PFSK-1 (cell line): Measurements from ENCODE around the gene CSAG1. TPM values are rescaled to one million over a fixed set of nuclear protein-coding genes. Genes with fewer than 3 reads are reported as not detected.
"Not testable (repeated sequence)": the region's sequence is repeated elsewhere in the genome, so short reads cannot be mapped to it uniquely, and the experiment has no call there.

Experiments used
- FOXP2 ChIP-seq: optimal IDR thresholded peaks from 2 replicates; pipeline ENCODE3; 2011; ENCODE audit warnings: borderline replicate concordance, control low read depth, inconsistent platforms; ENCODE audit not compliant: insufficient read depth; ENCODE audit errors: extremely low read length, extremely low read depth
- POLR2AphosphoS5 ChIP-seq: IDR thresholded peaks from 2 replicates; pipeline ENCODE4 v1.6.1; 2012; ENCODE audit warnings: low read depth, mild to moderate bottlenecking, control low read depth, low read length, moderate library complexity
- SIN3A ChIP-seq: IDR thresholded peaks from 2 replicates; pipeline ENCODE4 v1.6.1; 2012; ENCODE audit warnings: mild to moderate bottlenecking, low read length, moderate library complexity, borderline replicate concordance; ENCODE audit not compliant: insufficient read depth
- TAF1 ChIP-seq: IDR thresholded peaks from 2 replicates; pipeline ENCODE4 v1.6.1; 2012; ENCODE audit warnings: low read length, control low read depth, borderline replicate concordance; ENCODE audit not compliant: insufficient read depth
- polyA plus RNA-seq: library from polyadenylated mRNA; unstranded; fragments of >200 nt; gene quantifications from one replicate; pipeline ENCODE4 v1.2.1, GENCODE V29; 2012; ENCODE audit warnings: low read depth, missing spikeins; ENCODE audit not compliant: insufficient read length
- TF ChIP-seq, protein P1 (sequence below), 2 experiments: IDR thresholded peaks; 2 replicates each; pipeline versions ENCODE4 v1.6.1 to v1.8.0; 2011 to 2012; ENCODE audit warnings: low read depth in 2 of 2, low read length in 2 of 2, control low read depth in 1 of 2, inconsistent platforms in 1 of 2, mild to moderate bottlenecking in 1 of 2, moderate library complexity in 1 of 2; ENCODE audit not compliant: insufficient read depth in 1 of 2

The CSAG1 gene
- polyA plus RNA-seq: not detected

- TF ChIP-seq, protein P1, sequence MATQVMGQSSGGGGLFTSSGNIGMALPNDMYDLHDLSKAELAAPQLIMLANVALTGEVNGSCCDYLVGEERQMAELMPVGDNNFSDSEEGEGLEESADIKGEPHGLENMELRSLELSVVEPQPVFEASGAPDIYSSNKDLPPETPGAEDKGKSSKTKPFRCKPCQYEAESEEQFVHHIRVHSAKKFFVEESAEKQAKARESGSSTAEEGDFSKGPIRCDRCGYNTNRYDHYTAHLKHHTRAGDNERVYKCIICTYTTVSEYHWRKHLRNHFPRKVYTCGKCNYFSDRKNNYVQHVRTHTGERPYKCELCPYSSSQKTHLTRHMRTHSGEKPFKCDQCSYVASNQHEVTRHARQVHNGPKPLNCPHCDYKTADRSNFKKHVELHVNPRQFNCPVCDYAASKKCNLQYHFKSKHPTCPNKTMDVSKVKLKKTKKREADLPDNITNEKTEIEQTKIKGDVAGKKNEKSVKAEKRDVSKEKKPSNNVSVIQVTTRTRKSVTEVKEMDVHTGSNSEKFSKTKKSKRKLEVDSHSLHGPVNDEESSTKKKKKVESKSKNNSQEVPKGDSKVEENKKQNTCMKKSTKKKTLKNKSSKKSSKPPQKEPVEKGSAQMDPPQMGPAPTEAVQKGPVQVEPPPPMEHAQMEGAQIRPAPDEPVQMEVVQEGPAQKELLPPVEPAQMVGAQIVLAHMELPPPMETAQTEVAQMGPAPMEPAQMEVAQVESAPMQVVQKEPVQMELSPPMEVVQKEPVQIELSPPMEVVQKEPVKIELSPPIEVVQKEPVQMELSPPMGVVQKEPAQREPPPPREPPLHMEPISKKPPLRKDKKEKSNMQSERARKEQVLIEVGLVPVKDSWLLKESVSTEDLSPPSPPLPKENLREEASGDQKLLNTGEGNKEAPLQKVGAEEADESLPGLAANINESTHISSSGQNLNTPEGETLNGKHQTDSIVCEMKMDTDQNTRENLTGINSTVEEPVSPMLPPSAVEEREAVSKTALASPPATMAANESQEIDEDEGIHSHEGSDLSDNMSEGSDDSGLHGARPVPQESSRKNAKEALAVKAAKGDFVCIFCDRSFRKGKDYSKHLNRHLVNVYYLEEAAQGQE (IDR thresholded peaks at IDR 0.05; ENCODE audit: insufficient read depth in 1 of 2, low read depth in 2 of 2, low read length in 2 of 2): no peak
- no peak for TF ChIP-seq FOXP2
- TF ChIP-seq SIN3A: no peak
- TF ChIP-seq POLR2AphosphoS5: no peak
- TF ChIP-seq TAF1: no peak
These were observed at the start of gene CSAG1, which contains the start of gene MAGEA12 for GRCh38 chrX:152733261-152733975. TSS of gene CSAG1 (minus strand) at chrX:152733721. CDS start at chrX:152732460, 1,261 bp downstream. TSS of gene MAGEA12 (plus strand) at chrX:152733757. CDS start at chrX:152736162, 2,405 bp downstream.

DNA sequence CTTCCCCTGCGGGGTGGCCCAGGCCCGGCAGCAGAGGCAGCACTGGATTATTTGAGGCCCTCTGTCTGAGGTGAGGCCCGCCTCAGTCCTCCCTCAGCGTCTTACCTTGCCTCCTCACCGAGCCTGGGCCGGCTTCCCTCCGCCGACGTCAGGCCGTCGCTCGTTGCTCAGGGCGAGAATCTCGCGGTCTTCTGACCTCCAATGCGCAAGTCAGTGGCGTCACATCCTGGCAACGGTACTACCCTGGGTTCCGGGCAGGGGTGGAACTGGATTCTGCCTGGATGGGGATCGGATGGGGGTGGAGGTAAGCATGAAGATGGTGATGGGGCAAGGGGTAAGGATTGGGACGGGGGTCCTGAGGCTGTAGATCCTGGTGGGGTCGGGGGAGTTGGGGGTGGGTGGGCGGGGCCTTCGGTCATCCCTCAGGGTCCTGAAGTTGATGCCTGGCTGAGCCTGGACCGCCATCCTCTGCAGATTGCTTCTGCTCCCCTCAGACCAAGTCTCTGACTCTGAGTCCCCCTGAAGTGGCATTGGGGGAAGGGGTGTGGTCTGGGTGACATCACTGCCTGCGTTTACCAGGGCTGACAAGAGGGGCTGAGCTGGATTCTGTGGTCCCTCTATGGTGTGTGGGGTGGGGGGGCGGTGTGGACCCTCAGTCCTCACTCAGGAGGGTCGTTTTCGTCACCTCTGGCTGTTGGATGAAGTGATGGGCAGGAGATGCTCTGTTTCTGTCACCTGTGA is 36.2 kb upstream of the CSAG1 start, which contains the start of gene MAGEA6:
MAGEA6 (minus strand) TSS at position 141 of the 741 bp plus-strand sequence. CDS start 2,039 bp downstream, outside the sequence.
- TF ChIP-seq TAF1, SIN3A, FOXP2: not testable (repeated sequence)

GRCh38 chrX:152758918-152759317 is 25.4 kb upstream of the CSAG1 start, which contains the start of gene CSAG3:
TSS of gene CSAG3 (plus strand) at chrX:152759218.
- TF ChIP-seq POLR2AphosphoS5, FOXP2: not testable (repeated sequence)
- TF ChIP-seq, protein P1 (IDR thresholded peaks at IDR 0.05; ENCODE audit: insufficient read depth in 1 of 2, low read depth in 2 of 2, low read length in 2 of 2): not testable (repeated sequence)

- TF ChIP-seq, protein P1 (IDR thresholded peaks at IDR 0.05; ENCODE audit: insufficient read depth in 1 of 2, low read depth in 2 of 2, low read length in 2 of 2): not testable (repeated sequence)
- TF ChIP-seq TAF1, SIN3A: not testable (repeated sequence)
These were observed 20.4 kb upstream of the CSAG1 start, which contains the start of gene MAGEA2 for GRCh38 chrX:152753686-152754650. TSS of gene MAGEA2 (minus strand) at chrX:152753842. CDS start at chrX:152751363, 2,479 bp downstream.

GRCh38 chrX:152738560-152738959 is 5.0 kb upstream of the CSAG1 start:
- TF ChIP-seq SIN3A (no peak), POLR2AphosphoS5 (no peak), FOXP2 (no peak), TAF1 (no peak)
- TF ChIP-seq, protein P1 (IDR thresholded peaks at IDR 0.05; ENCODE audit: insufficient read depth in 1 of 2, low read depth in 2 of 2, low read length in 2 of 2): no peak
